Sigmoid colon (tissue), 7 donors: Measurements from ENCODE around the gene DNM2. TPM values are rescaled to one million over a fixed set of nuclear protein-coding genes. Genes with fewer than 3 reads are reported as not detected.
A peak's percentile ranks its signal among the peaks of the same experiment; 100 is the strongest.

Experiments
- DNase-seq: peaks from one replicate; pipeline ENCODE4 v3.0.0-alpha.2; 2019
- H3K27ac ChIP-seq, 4 donors: fragments of 200-600 bp; sonication (generic); one replicate each; pipeline ENCODE4 v1.5.1; 2016 to 2019; ENCODE audit warnings: mild to moderate bottlenecking in 1 of 4
- H3K27me3 ChIP-seq, 3 donors: fragments of 200-600 bp; sonication (generic); one replicate each; pipeline ENCODE4 v1.5.1; 2019; ENCODE audit warnings: mild to moderate bottlenecking in 1 of 3
- H3K36me3 ChIP-seq, 4 donors: fragments of 200-600 bp; sonication (generic); one replicate each; pipeline ENCODE4 v1.5.1; 2016 to 2019
- H3K4me1 ChIP-seq, 4 donors: fragments of 200-600 bp; sonication (generic); one replicate each; pipeline ENCODE4 v1.5.1; 2017 to 2019
- H3K4me3 ChIP-seq, 4 donors: fragments of 200-600 bp; sonication (generic); one replicate each; pipeline ENCODE4 v1.5.1; 2017 to 2019; ENCODE audit warnings: mild to moderate bottlenecking in 2 of 4, moderate library complexity in 1 of 4
- H3K9me3 ChIP-seq, 4 donors: fragments of 200-600 bp in 3 of 4; sonication (generic) in 3 of 4; one replicate each; pipeline versions ENCODE4 v1.5.1 to v1.6.1; 2013 to 2019
- CTCF ChIP-seq, 4 experiments: fragments of 450-650 bp in 3 of 4; fragments of 200-600 bp in 1 of 4; IDR thresholded peaks; one replicate each; pipeline ENCODE4 v1.5.1; 2016 to 2019; ENCODE audit warnings: antibody characterized with exemption in 4 of 4, mild to moderate bottlenecking in 3 of 4, moderate library complexity in 2 of 4
- EP300 ChIP-seq, 4 donors: sonication (generic); formaldehyde crosslinking; IDR thresholded peaks; one replicate each; pipeline ENCODE4 v1.6.1; 2017; ENCODE audit warnings: antibody characterized with exemption in 4 of 4
- POLR2A ChIP-seq, 2 donors: fragments of 450-650 bp; IDR thresholded peaks; one replicate each; pipeline ENCODE4 v1.6.1; 2016; ENCODE audit warnings: antibody characterized with exemption in 2 of 2, mild to moderate bottlenecking in 2 of 2, moderate library complexity in 2 of 2
- POLR2AphosphoS5 ChIP-seq, 4 donors: sonication (generic); formaldehyde crosslinking; IDR thresholded peaks; one replicate each; pipeline ENCODE4 v1.6.1; 2017; ENCODE audit warnings: antibody characterized with exemption in 4 of 4
- WGBS, 2 donors: extraction: QIAGEN DNeasy Blood & Tissue Kit; methylation state at CpG; one replicate each; pipeline ENCODE4 v1.1.7; 2013; 5-methylcytosine and 5-hydroxymethylcytosine counted together
- intact Hi-C: fragments of 100-400 bp; cut with DNase I; formaldehyde crosslinking; loops from one replicate; pipeline ENCODE4 v1.15.1; 2023
- polyA plus RNA-seq, 3 donors: library from polyadenylated mRNA; stranded (reverse); fragments of 200-250 nt; gene quantifications; one replicate each; pipeline ENCODE4 v1.2.3, GENCODE V29; 2013
- total RNA-seq, 4 donors: library from RNA; depleted of rRNA; stranded (reverse); fragments of >200 nt; gene quantifications; one replicate each; pipeline ENCODE4 v1.1.0, GENCODE V29; 2016
- donor health status: healthy with polysubstance abuse.
- donor health status: Bipolar disorder and iron deficiency.
- donor health status: healthy.

The DNM2 gene
- total and polyA plus RNA-seq, 7 donors, result 53.2 to 326 (median 96.7) TPM

- peaks cover 0 to 47% (median 29%) of the 10 kb centered on the region in 4 donors for H3K4me1 ChIP-seq
- no peak for DNase-seq
- no peaks in the 10 kb centered on the region for H3K9me3 ChIP-seq
- peaks cover 0 to 4% (median 0%) of the 10 kb centered on the region in 4 donors for H3K36me3 ChIP-seq
- TF ChIP-seq POLR2A (IDR thresholded peaks at IDR 0.05), result no peak
- TF ChIP-seq CTCF (IDR thresholded peaks at IDR 0.05), result no peak
- H3K4me3 ChIP-seq, result no peak overlapping the region
- 77 to 85% methylated on average over 12 of the region's 12 CpGs for WGBS, 2 donors
- intact Hi-C loops, result no loop called here
- no peak overlapping the region for H3K27ac ChIP-seq
- H3K27me3 ChIP-seq, result no peaks in the 10 kb centered on the region
Observed at GRCh38 chr19:10724573-10725071, 6.7 kb downstream of the DNM2 start.

GRCh38 chr19:10725415-10725814, 7.5 kb downstream of the DNM2 start:
- Histone ChIP-seq H3K27ac (no peak overlapping the region), H3K4me3 (no peak overlapping the region), H3K27me3 (no peaks in the 10 kb centered on the region), H3K9me3 (no peaks in the 10 kb centered on the region), H3K36me3 (peaks cover 0 to 4% (median 0%) of the 10 kb centered on the region in 4 donors), H3K4me1 (peaks cover 0 to 39% (median 21%) of the 10 kb centered on the region in 4 donors)
- TF ChIP-seq POLR2AphosphoS5 (IDR thresholded peaks at IDR 0.05) (no peak), EP300 (IDR thresholded peaks at IDR 0.05) (no peak)
- 71 to 85% methylated on average over 4 of the region's 4 CpGs for WGBS, 2 donors
- intact Hi-C loops, result no loop called here
- DNase-seq, result no peak

- WGBS, 2 donors, result 39 to 81% methylated on average over 10 of the region's 10 CpGs
- H3K4me3 ChIP-seq, result no peak overlapping the region
- H3K36me3 ChIP-seq, result peaks cover 0 to 4% (median 0%) of the 10 kb centered on the region in 4 donors
- H3K27me3 ChIP-seq, result no peaks in the 10 kb centered on the region
- no peaks in the 10 kb centered on the region for H3K9me3 ChIP-seq
- H3K4me1 ChIP-seq, result peaks cover 0 to 38% (median 15%) of the 10 kb centered on the region in 4 donors
- TF ChIP-seq POLR2AphosphoS5 (IDR thresholded peaks at IDR 0.05) (no peak), CTCF (IDR thresholded peaks at IDR 0.05) (no peak), EP300 (IDR thresholded peaks at IDR 0.05) (no peak), POLR2A (IDR thresholded peaks at IDR 0.05) (no peak)
- intact Hi-C loops, result no loop called here
- DNase-seq, result no peak
- H3K27ac ChIP-seq, result no peak overlapping the region
Observed at GRCh38 chr19:10726268-10726667, 8.4 kb downstream of the DNM2 start.

GRCh38 chr19:10727685-10728201, 9.9 kb downstream of the DNM2 start:
- H3K36me3 ChIP-seq, result peaks cover 0 to 4% (median 0%) of the 10 kb centered on the region in 4 donors
- H3K27me3 ChIP-seq, result no peaks in the 10 kb centered on the region
- WGBS, 2 donors, result 74 to 76% methylated on average over 14 of the region's 14 CpGs
- intact Hi-C loops, result no loop called here
- H3K9me3 ChIP-seq, result no peaks in the 10 kb centered on the region
- TF ChIP-seq CTCF (IDR thresholded peaks at IDR 0.05), result no peak
- no peak for TF ChIP-seq EP300 (IDR thresholded peaks at IDR 0.05)
- H3K4me3 ChIP-seq, result no peak overlapping the region
- DNase-seq, result no peak
- no peak overlapping the region for H3K27ac ChIP-seq
- peaks cover 0 to 25% (median 13%) of the 10 kb centered on the region in 4 donors for H3K4me1 ChIP-seq

GRCh38 chr19:10729411-10729810, 11.5 kb downstream of the DNM2 start:
- TF ChIP-seq CTCF (IDR thresholded peaks at IDR 0.05), result no peak
- peak in 1 of 4 donors; percentile 14 for TF ChIP-seq POLR2AphosphoS5 (IDR thresholded peaks at IDR 0.05)
- peak in 1 of 4 donors; percentile 7 for TF ChIP-seq EP300 (IDR thresholded peaks at IDR 0.05)
- TF ChIP-seq POLR2A (IDR thresholded peaks at IDR 0.05), result no peak
- Histone ChIP-seq H3K4me1 (peaks cover 0 to 24% (median 14%) of the 10 kb centered on the region in 4 donors), H3K36me3 (no peaks in the 10 kb centered on the region), H3K27ac (peak overlapping the region in 1 of 4 donors; percentile 40), H3K9me3 (no peaks in the 10 kb centered on the region), H3K27me3 (no peaks in the 10 kb centered on the region), H3K4me3 (no peak overlapping the region)
- no peak for DNase-seq
- 90 to 94% methylated on average over 14 of the region's 14 CpGs for WGBS, 2 donors
- intact Hi-C loops, result no loop called here
